ENCODE results near the gene CSNK1G3. TPM values are rescaled to one million over a fixed set of nuclear protein-coding genes. Genes with fewer than 3 reads are reported as not detected.

CSNK1G3 gene
- polyA plus RNA-seq, 1 donor (not counting 4 experiments of a cell fraction or from before 2014, with no cell fraction given) = 34.0 TPM

- TF ChIP-seq CTCF (optimal IDR thresholded peaks at IDR 0.05 in 1 of 3, IDR thresholded peaks at IDR 0.05 in 1 of 3, conservative IDR thresholded peaks at IDR 0.05 in 1 of 3; ENCODE audit: extremely low read depth in 1 of 3, insufficient read depth in 2 of 3, low read length in 3 of 3) (no peak), EZH2 (IDR thresholded peaks at IDR 0.05; ENCODE audit: low read length) (no peak)
- FAIRE-seq = no peak
Measured at GRCh38 chr5:123639244-123639643, 127.3 kb downstream of the CSNK1G3 start.

GRCh38 chr5:123645024-123645603 is 133.1 kb downstream of the CSNK1G3 start:
- dilution Hi-C loops (cut with MboI; ENCODE audit: extremely low pct_ligation_motif_present, low sequenced_read_pairs) = no loop called here
- TF ChIP-seq EZH2 (IDR thresholded peaks at IDR 0.05; ENCODE audit: low read length) (no peak), CTCF (optimal IDR thresholded peaks at IDR 0.05 in 1 of 3, IDR thresholded peaks at IDR 0.05 in 1 of 3, conservative IDR thresholded peaks at IDR 0.05 in 1 of 3; ENCODE audit: extremely low read depth in 1 of 3, insufficient read depth in 2 of 3, low read length in 3 of 3) (no peak)
- Histone ChIP-seq H3K4me2 (ENCODE audit: control insufficient read depth, extremely low read depth, insufficient read depth, low read depth, low read length) (no peak overlapping the region), H3K4me1 (ENCODE audit: control insufficient read depth, extremely low read depth, insufficient read depth, low read length) (no peaks in the 10 kb centered on the region), H3K27ac (ENCODE audit: control insufficient read depth, insufficient read depth, low read length) (no peak overlapping the region), H3K9me1 (ENCODE audit: control insufficient read depth, extremely low read depth, insufficient read depth, low read length) (no peaks in the 10 kb centered on the region), H3K9me3 (ENCODE audit: control insufficient read depth, low read depth, low read length) (no peaks in the 10 kb centered on the region), H2AFZ (ENCODE audit: control insufficient read depth, low read length) (no peak overlapping the region), H3K4me3 (ENCODE audit: control insufficient read depth in 2 of 3, extremely low read depth in 1 of 3, insufficient read depth in 2 of 3, low read depth in 1 of 3, low read length in 3 of 3) (no peak overlapping the region), H3K27me3 (ENCODE audit: control insufficient read depth, extremely low read depth, insufficient read depth, low read length) (no peaks in the 10 kb centered on the region), H3K79me2 (ENCODE audit: control insufficient read depth, insufficient read depth, low read length) (no peaks in the 10 kb centered on the region), H4K20me1 (ENCODE audit: control insufficient read depth, extremely low read depth, insufficient read depth, low read length) (no peaks in the 10 kb centered on the region), H3K36me3 (ENCODE audit: control insufficient read depth in 2 of 2, extremely low read depth in 1 of 2, insufficient read depth in 2 of 2, low read length in 2 of 2) (no peaks in the 10 kb centered on the region), H3K9ac (ENCODE audit: control insufficient read depth, extremely low read depth, insufficient read depth, low read length) (no peak overlapping the region)
- FAIRE-seq (no peak), DNase-seq (ENCODE audit: low read depth, low spot score) (no peak)

More at GRCh38 chr5:123639244-123639643, 127.3 kb downstream of the CSNK1G3 start:
- H3K79me2 ChIP-seq (ENCODE audit: control insufficient read depth, insufficient read depth, low read length) = no peaks in the 10 kb centered on the region
- H3K27ac ChIP-seq (ENCODE audit: control insufficient read depth, insufficient read depth, low read length) = no peak overlapping the region
- no peak overlapping the region for H2AFZ ChIP-seq (ENCODE audit: control insufficient read depth, low read length)
- H3K27me3 ChIP-seq (ENCODE audit: control insufficient read depth, extremely low read depth, insufficient read depth, low read length) = no peaks in the 10 kb centered on the region
- H3K9me1 ChIP-seq (ENCODE audit: control insufficient read depth, extremely low read depth, insufficient read depth, low read length) = no peaks in the 10 kb centered on the region
- no peaks in the 10 kb centered on the region for H3K4me1 ChIP-seq (ENCODE audit: control insufficient read depth, extremely low read depth, insufficient read depth, low read length)
- H3K36me3 ChIP-seq (ENCODE audit: control insufficient read depth in 2 of 2, extremely low read depth in 1 of 2, insufficient read depth in 2 of 2, low read length in 2 of 2) = no peaks in the 10 kb centered on the region
- H3K4me2 ChIP-seq (ENCODE audit: control insufficient read depth, extremely low read depth, insufficient read depth, low read depth, low read length) = no peak overlapping the region
- H3K9me3 ChIP-seq (ENCODE audit: control insufficient read depth, low read depth, low read length) = no peaks in the 10 kb centered on the region
- H3K9ac ChIP-seq (ENCODE audit: control insufficient read depth, extremely low read depth, insufficient read depth, low read length) = no peak overlapping the region
- H4K20me1 ChIP-seq (ENCODE audit: control insufficient read depth, extremely low read depth, insufficient read depth, low read length) = no peaks in the 10 kb centered on the region
- H3K4me3 ChIP-seq (ENCODE audit: control insufficient read depth in 2 of 3, extremely low read depth in 1 of 3, insufficient read depth in 2 of 3, low read depth in 1 of 3, low read length in 3 of 3) = no peak overlapping the region
- dilution Hi-C loops (cut with MboI; ENCODE audit: extremely low pct_ligation_motif_present, low sequenced_read_pairs) = no loop called here
- no peak for DNase-seq (ENCODE audit: low read depth, low spot score)

All from keratinocyte (primary cell).